ENCODE data around the gene GDPD5. TPM values are rescaled to one million over a fixed set of nuclear protein-coding genes. Genes with fewer than 3 reads are reported as not detected.
A peak's percentile ranks its signal among the peaks of the same experiment; 100 is the strongest.

GDPD5 gene
- total RNA-seq, 2 experiments from 2014 or later, result 13.5 to 57.3 TPM

DNA sequence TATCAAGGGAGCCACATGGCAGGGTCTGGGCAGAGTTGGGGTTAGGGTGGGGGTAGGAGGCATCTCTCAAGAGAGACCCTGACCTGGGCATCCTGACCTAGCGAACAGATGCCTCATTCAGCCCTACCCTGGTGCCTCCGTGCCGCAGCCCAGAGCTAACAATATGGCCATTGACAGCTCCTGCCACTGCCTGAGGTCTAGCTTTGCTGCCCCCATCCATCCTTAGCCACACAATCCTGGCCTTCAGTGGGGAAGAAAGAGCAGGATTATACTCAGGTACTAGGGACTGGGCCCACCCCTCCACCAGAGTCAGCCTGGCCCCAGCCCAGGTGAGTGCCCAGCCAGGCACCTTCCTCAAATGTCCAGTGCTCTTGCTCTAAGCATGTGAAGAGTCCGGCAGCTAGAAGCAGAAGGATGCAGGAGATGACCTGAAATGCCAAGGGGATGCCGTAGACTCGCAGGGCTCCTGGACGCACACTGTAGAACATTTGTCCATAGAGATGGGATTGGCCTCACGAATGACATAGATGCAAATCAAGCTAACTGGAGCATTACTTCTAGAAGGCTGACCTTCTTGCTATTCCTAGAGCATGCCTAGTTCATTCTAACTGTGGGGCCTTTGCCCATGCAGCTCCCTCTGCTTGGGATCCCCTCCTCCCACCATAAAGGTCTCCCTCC lies 23.0 kb upstream of the GDPD5 start:
- ChIA-PET POLR2A (no interaction called here), CTCF (ENCODE audit: unreplicated experiment) (no interaction called here)
- H4K20me1 ChIP-seq (ENCODE audit: insufficient read depth, low read length), result no peaks in the 10 kb centered on the region
- no peaks in the 10 kb centered on the region for H3K79me2 ChIP-seq (ENCODE audit: insufficient read depth, low read depth, low read length)
- H3K4me1 ChIP-seq (ENCODE audit: insufficient read depth, low read length, poor library complexity, severe bottlenecking), result no peaks in the 10 kb centered on the region
- TF ChIP-seq, protein P1, sequence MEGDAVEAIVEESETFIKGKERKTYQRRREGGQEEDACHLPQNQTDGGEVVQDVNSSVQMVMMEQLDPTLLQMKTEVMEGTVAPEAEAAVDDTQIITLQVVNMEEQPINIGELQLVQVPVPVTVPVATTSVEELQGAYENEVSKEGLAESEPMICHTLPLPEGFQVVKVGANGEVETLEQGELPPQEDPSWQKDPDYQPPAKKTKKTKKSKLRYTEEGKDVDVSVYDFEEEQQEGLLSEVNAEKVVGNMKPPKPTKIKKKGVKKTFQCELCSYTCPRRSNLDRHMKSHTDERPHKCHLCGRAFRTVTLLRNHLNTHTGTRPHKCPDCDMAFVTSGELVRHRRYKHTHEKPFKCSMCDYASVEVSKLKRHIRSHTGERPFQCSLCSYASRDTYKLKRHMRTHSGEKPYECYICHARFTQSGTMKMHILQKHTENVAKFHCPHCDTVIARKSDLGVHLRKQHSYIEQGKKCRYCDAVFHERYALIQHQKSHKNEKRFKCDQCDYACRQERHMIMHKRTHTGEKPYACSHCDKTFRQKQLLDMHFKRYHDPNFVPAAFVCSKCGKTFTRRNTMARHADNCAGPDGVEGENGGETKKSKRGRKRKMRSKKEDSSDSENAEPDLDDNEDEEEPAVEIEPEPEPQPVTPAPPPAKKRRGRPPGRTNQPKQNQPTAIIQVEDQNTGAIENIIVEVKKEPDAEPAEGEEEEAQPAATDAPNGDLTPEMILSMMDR (conservative IDR thresholded peaks at IDR 0.05; ENCODE audit: low read length), result no peak
- H3K4me2 ChIP-seq (ENCODE audit: low read length), result no peak overlapping the region
- no peak overlapping the region for H2AFZ ChIP-seq (ENCODE audit: low read length)
- no peaks in the 10 kb centered on the region for H3K9me3 ChIP-seq (ENCODE audit: low read length)
- H3K27ac ChIP-seq (ENCODE audit: low read depth, low read length, poor library complexity, severe bottlenecking), result no peak overlapping the region
- H3K36me3 ChIP-seq (ENCODE audit: insufficient read depth, low read length), result no peaks in the 10 kb centered on the region
- no peak for DNase-seq (ENCODE audit: low spot score)
- H3K4me3 ChIP-seq (ENCODE audit: low read depth, low read length, poor library complexity, severe bottlenecking), result no peak overlapping the region
- no peaks in the 10 kb centered on the region for H3K9me2 ChIP-seq (ENCODE audit: insufficient read depth, low read length)
- BruUV-seq (replicated peaks), result no TSS peak
- intact Hi-C loops (cut with micrococcal nuclease; ENCODE audit: unreplicated experiment), result no loop called here

DNA sequence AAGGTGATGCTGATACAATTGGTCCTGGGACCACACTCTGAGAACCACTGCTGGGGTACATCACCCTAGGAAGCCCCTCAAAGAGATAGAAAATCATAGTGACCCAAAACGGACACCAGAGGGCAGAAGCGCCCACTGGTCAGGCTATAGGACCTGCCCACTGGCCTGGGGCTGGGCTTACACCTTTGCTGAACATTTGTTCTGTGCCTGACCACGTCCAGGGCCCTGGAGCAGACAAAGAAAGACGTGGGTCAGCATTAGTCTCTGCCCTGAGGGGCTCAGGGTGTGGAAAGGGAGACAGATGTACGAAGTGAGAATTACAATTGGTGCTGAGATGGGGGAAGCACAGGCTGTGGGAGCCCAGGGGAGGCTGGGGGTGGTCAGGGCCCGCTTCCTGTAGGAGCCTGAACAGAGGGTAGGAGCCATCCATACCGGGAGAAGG lies 21.9 kb upstream of the GDPD5 start:
- Histone ChIP-seq H3K9me2 (ENCODE audit: insufficient read depth, low read length) (no peaks in the 10 kb centered on the region), H3K4me3 (ENCODE audit: low read depth, low read length, poor library complexity, severe bottlenecking) (no peak overlapping the region), H3K79me2 (ENCODE audit: insufficient read depth, low read depth, low read length) (no peaks in the 10 kb centered on the region), H2AFZ (ENCODE audit: low read length) (no peak overlapping the region), H3K4me2 (ENCODE audit: low read length) (no peak overlapping the region), H3K9me3 (ENCODE audit: low read length) (no peaks in the 10 kb centered on the region), H3K4me1 (ENCODE audit: insufficient read depth, low read length, poor library complexity, severe bottlenecking) (no peaks in the 10 kb centered on the region), H3K27ac (ENCODE audit: low read depth, low read length, poor library complexity, severe bottlenecking) (no peak overlapping the region), H3K36me3 (ENCODE audit: insufficient read depth, low read length) (no peaks in the 10 kb centered on the region), H4K20me1 (ENCODE audit: insufficient read depth, low read length) (no peaks in the 10 kb centered on the region)
- BruUV-seq (replicated peaks), result no TSS peak
- intact Hi-C loops (cut with micrococcal nuclease; ENCODE audit: unreplicated experiment), result loop anchor here (1.0 kb wide), 1 partner anchor 221 kb away; the partner anchor contains the start of gene DGAT2
- POLR2A ChIA-PET, result no interaction called here
- TF ChIP-seq, protein P1 (conservative IDR thresholded peaks at IDR 0.05; ENCODE audit: low read length), result peak; percentile 83
- no peak for TF ChIP-seq EZH2phosphoT487 (IDR thresholded peaks at IDR 0.05; ENCODE audit: borderline replicate concordance, low read depth, low read length)
- DNase-seq (ENCODE audit: low spot score), result peak; percentile 41
- CTCF ChIA-PET (ENCODE audit: unreplicated experiment), result no interaction called here

DNA sequence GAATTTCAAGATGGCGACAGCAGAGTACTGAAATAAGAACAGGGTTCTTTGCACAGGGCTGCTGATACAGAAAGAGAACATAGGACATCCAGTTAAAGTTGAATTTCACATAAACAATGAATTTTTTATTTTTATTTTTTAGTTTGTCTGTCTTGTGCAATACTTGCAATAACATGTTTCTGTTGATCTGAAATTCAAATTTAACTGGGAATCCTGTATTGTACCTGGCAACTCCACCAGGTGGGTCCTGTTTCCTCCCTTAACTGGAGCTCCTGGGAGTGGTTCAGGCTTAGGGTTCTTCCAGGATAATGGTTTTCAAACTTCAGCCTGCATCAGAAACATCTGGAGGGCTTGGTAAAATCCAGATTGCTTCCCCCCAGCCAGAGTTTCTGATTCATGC lies 21.4 kb upstream of the GDPD5 start:
- ChIA-PET CTCF (ENCODE audit: unreplicated experiment) (no interaction called here), POLR2A (interaction anchor here (1.2 kb wide), 1 partner anchor 166 kb away, joined by 3 read pairs; no protein-coding TSS in a partner anchor)
- H3K4me2 ChIP-seq (ENCODE audit: low read length), result no peak overlapping the region
- no peaks in the 10 kb centered on the region for H3K79me2 ChIP-seq (ENCODE audit: insufficient read depth, low read depth, low read length)
- intact Hi-C loops (cut with micrococcal nuclease; ENCODE audit: unreplicated experiment), result loop anchor here (1.0 kb wide), 1 partner anchor 221 kb away; the partner anchor contains the start of gene DGAT2
- H3K4me1 ChIP-seq (ENCODE audit: insufficient read depth, low read length, poor library complexity, severe bottlenecking), result no peaks in the 10 kb centered on the region
- H2AFZ ChIP-seq (ENCODE audit: low read length), result no peak overlapping the region
- no peaks in the 10 kb centered on the region for H4K20me1 ChIP-seq (ENCODE audit: insufficient read depth, low read length)
- H3K4me3 ChIP-seq (ENCODE audit: low read depth, low read length, poor library complexity, severe bottlenecking), result no peak overlapping the region
- H3K9me2 ChIP-seq (ENCODE audit: insufficient read depth, low read length), result no peaks in the 10 kb centered on the region
- BruUV-seq (replicated peaks), result no TSS peak
- H3K27ac ChIP-seq (ENCODE audit: low read depth, low read length, poor library complexity, severe bottlenecking), result no peak overlapping the region
- no peaks in the 10 kb centered on the region for H3K9me3 ChIP-seq (ENCODE audit: low read length)
- no peaks in the 10 kb centered on the region for H3K36me3 ChIP-seq (ENCODE audit: insufficient read depth, low read length)
- TF ChIP-seq, protein P1 (conservative IDR thresholded peaks at IDR 0.05; ENCODE audit: low read length), result no peak
- TF ChIP-seq EZH2phosphoT487 (IDR thresholded peaks at IDR 0.05; ENCODE audit: borderline replicate concordance, low read depth, low read length), result no peak
- DNase-seq (ENCODE audit: low spot score), result no peak
